ENCODE results near the gene IGF2.

The IGF2 gene

GRCh38 chr11:2169626-2170570 is 30.7 kb upstream of the IGF2 start:
- DNase-seq, result no peak

GRCh38 chr11:2169005-2169378 is 29.8 kb upstream of the IGF2 start:
- no peak for DNase-seq

DNA sequence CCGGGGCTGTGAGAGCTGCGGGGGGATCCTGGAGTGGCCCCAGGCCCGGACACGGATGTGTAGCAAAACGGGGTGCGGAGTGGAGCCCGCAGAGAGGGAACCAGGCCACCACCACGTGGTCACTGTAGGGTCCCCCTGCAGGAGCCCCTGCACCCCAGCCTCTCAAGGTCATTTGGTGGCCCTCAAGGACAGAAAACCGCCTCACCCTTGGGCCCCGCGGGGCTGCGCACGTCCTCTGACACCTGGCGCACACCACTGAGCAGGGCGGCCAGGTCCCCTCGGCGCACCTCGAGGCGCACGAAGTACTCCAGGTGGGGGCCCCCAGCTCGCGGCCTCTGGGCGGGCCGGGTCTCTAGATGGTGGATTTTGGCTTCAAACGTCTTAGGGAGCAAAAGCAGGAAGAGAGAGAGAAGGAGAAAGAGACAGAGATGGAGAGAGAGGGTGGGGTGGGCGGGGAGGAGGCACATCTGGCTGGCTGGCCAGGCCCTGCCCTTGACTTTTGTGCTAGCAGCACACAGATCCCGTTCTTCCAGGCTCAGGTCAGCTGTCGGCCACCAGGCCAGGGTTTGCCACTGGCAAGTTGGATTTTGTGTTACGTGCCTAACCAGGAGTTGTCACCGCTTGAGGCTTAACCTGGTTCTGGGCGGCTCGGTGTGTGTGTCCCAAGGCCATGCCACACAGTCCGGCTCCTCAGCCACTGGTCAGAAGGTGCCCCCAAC is 29.3 kb upstream of the IGF2 start:
- no peak for DNase-seq

DNA sequence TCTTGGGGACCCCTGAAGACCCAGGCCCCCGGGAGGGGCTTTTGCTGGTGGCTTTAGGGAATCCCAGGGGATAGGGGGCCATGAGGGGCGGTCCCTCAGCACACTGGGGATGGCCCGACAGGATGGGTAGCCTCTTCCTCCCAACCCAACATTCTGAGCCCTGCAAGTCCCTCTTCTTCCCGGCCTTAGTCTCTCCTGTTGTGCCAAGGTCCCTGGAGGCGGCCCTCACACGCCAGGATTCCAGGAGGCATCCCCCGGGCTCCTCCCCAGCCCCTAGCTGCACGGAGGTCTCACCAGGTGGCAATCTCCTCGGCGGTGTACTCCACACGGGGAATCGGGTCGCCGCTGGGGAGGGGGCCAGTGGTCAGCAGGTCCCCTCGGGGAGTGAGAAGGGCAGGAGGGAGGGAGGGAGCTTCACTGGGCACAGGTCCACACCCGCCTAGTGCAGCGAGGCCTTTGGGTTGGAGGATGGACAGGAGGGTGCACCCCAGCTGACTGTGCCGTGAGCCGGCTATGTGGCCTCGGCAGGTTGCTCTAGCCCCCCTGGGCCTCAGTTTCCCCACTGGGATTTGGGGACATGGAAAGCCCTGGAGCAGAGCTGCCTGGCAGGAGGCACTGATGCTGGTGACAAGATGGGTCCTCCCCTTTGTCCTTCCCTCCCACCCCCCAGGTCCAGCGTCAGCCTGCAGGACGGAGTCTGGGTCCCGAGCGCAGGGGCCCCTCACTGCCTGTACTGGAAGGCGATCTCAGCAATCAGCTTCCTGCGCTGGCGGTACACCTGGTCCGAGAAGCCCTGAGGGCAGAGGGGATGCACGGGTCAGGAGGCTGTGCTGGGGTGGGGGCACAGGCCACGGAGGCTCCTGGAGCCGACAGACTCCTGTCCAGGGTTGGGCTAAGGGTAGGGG is 28.2 kb upstream of the IGF2 start:
- DNase-seq, result no peak

DNA sequence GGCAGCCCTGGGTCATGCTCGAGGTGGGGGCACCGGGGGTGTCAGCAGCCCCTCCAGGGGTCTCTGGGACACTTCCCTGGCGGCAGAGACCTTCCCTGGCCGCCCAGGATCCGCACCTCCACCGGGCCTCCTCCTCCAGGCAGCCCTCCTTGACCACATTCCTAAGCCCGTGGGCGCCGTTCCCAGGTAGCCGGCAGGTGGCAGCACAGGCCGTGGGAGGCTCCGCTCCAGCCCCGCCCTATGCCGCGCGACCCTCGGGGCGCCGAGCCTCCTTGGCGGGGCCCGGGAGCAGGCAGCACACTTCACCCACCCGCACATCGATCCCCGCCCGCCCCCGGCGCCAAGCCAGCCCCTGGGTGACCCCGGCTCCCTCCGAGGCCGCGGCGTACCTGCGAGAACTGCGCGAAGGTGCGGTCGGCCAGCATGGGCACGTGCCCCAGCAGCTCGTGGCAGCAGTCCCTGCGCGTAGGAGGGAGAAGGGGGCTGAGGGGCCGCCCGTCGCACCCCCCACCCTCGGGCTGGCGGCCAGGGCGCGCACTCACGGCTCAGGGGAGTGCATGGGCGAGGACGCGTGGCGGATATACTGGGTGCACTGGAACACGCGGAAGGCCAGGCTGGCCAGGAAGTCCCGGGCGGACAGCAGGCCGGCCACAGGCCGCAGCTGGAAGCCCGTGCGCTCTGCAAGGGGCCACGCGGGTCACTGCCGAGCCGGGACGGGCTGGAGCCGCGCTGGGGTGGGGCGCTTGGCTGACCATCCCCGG is 27.1 kb upstream of the IGF2 start:
- no peak for DNase-seq

GRCh38 chr11:2165571-2165970 is 26.4 kb upstream of the IGF2 start:
- no peak for DNase-seq

DNA sequence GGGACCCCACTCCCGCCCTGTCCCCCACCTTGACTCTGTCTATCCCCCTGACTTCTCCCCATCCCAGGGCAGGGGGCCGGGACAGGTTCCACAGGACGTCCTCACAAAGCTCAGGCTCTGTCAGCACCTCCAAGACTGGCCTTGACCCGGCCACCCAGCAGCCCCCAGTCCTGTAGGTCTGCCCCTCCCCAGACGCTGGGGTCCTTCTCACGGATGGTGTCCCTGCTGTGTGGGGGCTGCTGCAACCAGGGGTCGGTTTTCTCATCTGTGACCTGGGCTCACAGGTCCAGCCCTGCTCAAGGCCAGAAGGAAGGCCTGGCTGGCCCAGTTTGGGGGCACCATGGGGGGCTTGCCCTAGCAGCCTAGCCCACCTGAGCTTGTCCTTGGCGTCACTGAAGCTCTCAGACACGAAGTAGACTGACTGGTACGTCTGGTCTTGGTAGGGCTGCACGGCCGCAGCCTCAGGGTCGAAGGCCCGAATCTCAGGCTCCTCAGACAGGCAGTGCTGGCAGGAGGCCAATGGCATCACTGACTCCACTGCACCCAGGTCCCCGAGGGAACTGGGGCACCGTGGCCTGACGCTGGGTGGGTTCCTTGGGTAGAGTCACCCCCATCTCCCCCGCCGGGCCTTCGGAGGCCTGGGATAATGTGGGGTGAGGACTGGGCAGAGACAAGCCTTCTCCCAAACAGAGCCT is 25.8 kb upstream of the IGF2 start:
- DNase-seq, result no peak

DNA sequence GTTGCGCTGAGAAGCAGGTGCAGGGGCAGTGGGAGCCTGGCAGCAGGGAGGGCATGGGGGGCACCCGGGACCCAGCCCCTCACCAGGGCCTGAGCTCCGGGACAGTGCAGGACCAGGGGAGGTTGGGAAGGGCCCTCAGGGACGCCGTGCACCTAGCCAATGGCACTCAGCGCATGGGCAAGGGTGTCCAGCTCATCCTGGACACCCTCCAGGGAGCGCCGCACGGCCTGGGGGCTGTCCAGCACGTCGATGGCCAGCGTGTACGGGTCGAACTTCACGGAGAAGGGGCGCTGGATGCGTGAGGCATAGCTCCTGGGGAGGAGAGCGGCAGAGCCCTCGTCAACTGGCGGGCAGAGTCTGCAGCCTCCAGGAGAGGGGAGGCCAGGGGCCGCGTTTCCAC is 24.9 kb upstream of the IGF2 start:
- no peak for DNase-seq

DNA sequence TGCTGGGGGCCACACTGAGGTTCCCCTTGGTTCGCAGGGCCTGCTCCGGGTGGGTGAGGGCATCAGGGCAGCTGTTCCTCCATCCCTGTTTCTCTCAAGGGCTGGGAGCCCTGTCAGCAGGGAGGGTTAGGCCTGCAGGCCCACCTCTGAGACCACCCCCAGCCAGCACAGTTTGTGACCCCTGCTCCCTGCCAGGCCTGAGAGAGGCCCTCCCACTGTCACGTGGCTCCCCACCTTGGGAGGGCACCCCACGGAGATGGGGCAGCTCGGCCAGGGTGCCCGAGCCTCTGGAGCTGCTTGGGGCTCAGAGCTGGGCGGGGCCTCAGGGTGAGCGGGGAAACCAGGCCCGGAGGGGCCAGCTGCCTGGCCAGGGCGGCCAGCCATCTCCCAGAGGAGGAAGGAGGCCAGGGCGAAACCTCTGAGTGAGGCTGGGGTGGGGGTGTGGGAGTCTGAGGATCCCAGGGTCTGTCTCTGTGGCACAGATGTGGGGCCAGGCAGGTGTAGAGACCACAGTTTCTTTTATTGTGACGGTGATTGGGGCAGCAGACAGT is 24.3 kb upstream of the IGF2 start:
- DNase-seq, result no peak

DNA sequence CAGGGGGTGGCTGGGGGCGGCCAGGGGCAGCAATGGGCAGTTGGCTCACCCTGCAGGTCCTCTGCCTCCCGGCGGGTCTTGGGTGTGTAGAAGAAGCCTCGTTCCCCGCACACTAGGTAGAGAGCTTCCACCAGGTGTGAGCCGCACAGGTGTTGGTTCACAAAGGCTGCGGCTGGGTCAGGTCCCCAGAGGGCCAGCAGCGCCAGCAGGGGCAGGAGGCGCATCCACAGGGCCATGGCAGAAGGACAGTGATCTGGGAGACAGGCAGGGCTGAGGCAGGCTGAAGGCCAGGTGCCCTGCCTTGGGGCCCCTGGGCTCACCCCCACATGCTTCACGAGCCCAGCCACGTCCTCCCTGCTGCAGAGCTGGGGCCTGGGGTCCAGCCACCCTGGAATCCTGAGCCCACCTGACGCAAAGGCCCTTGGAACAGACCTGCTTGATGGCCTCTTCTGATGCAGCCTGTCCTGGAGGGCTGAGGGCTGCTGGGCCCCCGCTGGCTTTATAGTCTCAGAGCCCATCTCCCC is 21.6 kb upstream of the IGF2 start, which contains the start of gene INS:
Gene INS (minus strand): TSS at position 474 of the 524 bp plus-strand sequence. CDS start 238 bp downstream, at position 236.
- no peak for DNase-seq

- DNase-seq, result no peak
Observed at GRCh38 chr11:2159536-2160413, 20.6 kb upstream of the IGF2 start.

- no peak for DNase-seq
Observed at GRCh38 chr11:2158966-2159365, 19.8 kb upstream of the IGF2 start.

GRCh38 chr11:2158296-2158737 is 19.1 kb upstream of the IGF2 start:
- DNase-seq, result no peak

DNA sequence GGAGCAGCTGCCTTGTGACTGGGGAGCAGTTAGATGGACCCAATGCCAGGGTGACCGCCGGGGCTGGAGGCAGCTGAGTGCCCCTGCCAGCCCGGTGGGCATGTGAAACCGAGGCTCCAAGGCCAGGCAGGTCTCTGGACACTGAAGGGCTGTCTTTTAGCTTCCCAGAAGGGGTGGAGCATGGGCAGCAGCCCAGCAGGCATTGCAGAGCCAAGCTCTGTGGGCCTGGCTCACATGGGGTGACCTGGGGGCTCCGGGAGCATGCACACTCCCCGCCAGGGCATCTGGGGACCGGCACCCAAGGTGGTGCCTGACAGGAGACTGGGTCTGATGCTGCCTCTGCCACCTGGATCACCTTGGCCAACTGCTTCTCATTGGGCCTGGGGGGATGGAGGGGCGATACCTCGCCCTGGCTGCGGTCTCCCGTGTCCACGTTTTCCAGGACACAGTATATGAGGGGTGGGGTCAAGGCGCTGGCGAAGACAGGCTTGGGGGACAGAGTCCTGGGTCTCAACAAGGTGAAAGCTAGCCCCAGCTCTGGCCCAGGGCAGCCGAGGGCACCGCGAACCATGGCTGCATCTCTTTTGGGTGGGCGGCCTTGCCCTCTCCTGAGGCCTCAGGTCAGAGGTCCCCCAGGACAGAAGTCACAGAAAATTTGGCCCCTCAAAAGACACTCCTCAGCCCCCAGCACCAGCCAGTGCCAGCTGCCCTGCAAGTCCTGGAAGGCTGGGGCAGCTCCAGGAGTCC is 18.3 kb upstream of the IGF2 start:
- DNase-seq, result no peak

- peak; percentile 37 for DNase-seq
Observed at GRCh38 chr11:2156416-2157182, 17.4 kb upstream of the IGF2 start.

- no peak for DNase-seq
Observed at GRCh38 chr11:2155511-2155910, 16.3 kb upstream of the IGF2 start.

DNA sequence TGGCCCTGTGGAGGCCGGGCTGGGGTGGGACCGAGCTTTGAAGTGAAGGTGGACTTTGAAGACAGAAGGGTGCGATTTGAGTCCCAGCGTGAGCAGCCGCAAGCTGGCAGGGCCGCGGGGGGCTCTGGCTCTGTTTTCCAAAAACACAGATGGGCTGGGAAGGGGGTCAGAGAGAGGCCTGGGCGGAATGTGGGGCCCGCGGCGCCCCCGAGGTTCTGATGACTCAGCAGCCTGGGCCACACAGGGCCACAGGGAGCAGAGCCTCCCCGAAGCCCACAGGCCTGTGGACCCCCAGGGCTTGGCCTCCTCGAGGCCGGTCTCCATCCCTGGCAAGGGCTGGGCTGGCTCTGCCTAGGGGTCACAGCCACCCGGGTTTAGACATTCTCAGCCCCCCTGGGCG is 15.7 kb upstream of the IGF2 start:
- DNase-seq, result no peak

DNA sequence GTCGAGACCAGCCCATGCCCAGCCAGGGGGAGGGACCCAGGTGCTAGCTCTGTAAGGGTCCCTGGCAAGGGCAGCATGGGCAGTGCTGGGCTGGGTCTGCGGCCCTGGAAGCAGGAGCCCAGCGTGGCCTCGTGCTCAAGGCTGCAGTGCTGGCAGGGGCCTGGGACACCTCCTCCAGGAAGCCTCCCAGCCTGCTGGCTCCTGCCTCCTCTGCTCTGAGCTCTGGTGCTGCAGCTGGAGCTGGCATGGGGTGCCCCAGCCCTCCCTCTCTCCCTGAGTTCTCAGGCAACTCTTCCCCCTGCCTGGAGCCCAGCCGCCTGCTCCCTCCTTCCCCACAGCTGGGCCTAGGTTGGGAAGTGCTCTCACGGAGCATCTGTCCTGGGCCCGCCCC is 15.0 kb upstream of the IGF2 start:
- DNase-seq, result no peak
